ENCODE measurements around the gene TRMT112. TPM values are rescaled to one million over a fixed set of nuclear protein-coding genes. Genes with fewer than 3 reads are reported as not detected.
A peak's percentile ranks its signal among the peaks of the same experiment; 100 is the strongest.

The TRMT112 gene
- polyA plus RNA-seq (2011; rRNA removed) (154 and 189 TPM in 2 replicates), polyA minus RNA-seq (2011; rRNA and poly(A)+ RNA removed) (37.3 and 47.2 TPM in 2 replicates)

GRCh38 chr11:64317325-64317960, at the start of gene TRMT112:
TSS of gene TRMT112 (minus strand) at chr11:64317559. CDS start at chr11:64317526, 33 bp downstream.
- TF ChIP-seq CTCF (IDR thresholded peaks at IDR 0.05; ENCODE audit: insufficient read depth, low read depth, low read length), result no peak
- DNase-seq (ENCODE audit: low read depth), result peak; percentile 86
- POLR2A ChIA-PET, result interaction anchor here (0.6 to 1.1 kb wide), 5 partner anchors 12 to 1666 kb away, joined by 3 to 6 read pairs (median 3); partner anchors contain the start of genes ESRRA, FKBP2, NUDT22 and TRPT1

GRCh38 chr11:64366751-64367150, 49.4 kb upstream of the TRMT112 start:
- TF ChIP-seq CTCF (IDR thresholded peaks at IDR 0.05; ENCODE audit: insufficient read depth, low read depth, low read length), result no peak
- no peak for DNase-seq (ENCODE audit: low read depth)
- CTCF ChIA-PET, result no interaction called here
- Histone ChIP-seq H3K36me3 (ENCODE audit: control insufficient read depth, insufficient read depth, low read length) (peaks cover 30% of the 10 kb centered on the region), H3K4me3 (ENCODE audit: low read depth, low read length) (no peak overlapping the region), H3K27me3 (ENCODE audit: control insufficient read depth, insufficient read depth, low read length) (no peaks in the 10 kb centered on the region)
- POLR2A ChIA-PET, result no interaction called here

More at GRCh38 chr11:64317325-64317960, at the start of gene TRMT112:
- Histone ChIP-seq H3K4me3 (ENCODE audit: low read depth, low read length) (peak within 1 kb of the TSS; percentile 98), H3K36me3 (ENCODE audit: control insufficient read depth, insufficient read depth, low read length) (peaks cover 17% of the 10 kb centered on the region), H3K27me3 (ENCODE audit: control insufficient read depth, insufficient read depth, low read length) (no peaks in the 10 kb centered on the region)
- CTCF ChIA-PET, result interaction anchor here (1.2 to 6.3 kb wide), 10 partner anchors 11 to 113 kb away, joined by 3 to 41 read pairs (median 6); partner anchors contain the start of genes ESRRA, NUDT22 and TRPT1

GRCh38 chr11:64364911-64365310, 47.6 kb upstream of the TRMT112 start:
- ChIA-PET POLR2A (no interaction called here), CTCF (interaction anchor here (1.2 kb wide), 1 partner anchor 13 kb away, joined by 3 read pairs; no protein-coding TSS in a partner anchor)
- no peaks in the 10 kb centered on the region for H3K27me3 ChIP-seq (ENCODE audit: control insufficient read depth, insufficient read depth, low read length)
- no peak for TF ChIP-seq CTCF (IDR thresholded peaks at IDR 0.05; ENCODE audit: insufficient read depth, low read depth, low read length)
- DNase-seq (ENCODE audit: low read depth), result no peak
- H3K4me3 ChIP-seq (ENCODE audit: low read depth, low read length), result no peak overlapping the region
- peaks cover 33% of the 10 kb centered on the region for H3K36me3 ChIP-seq (ENCODE audit: control insufficient read depth, insufficient read depth, low read length)

- POLR2A ChIA-PET, result no interaction called here
Observed at GRCh38 chr11:64364435-64364834, 47.1 kb upstream of the TRMT112 start.

More at GRCh38 chr11:64364435-64364834, 47.1 kb upstream of the TRMT112 start:
- Histone ChIP-seq H3K4me3 (ENCODE audit: low read depth, low read length) (no peak overlapping the region), H3K36me3 (ENCODE audit: control insufficient read depth, insufficient read depth, low read length) (peaks cover 30% of the 10 kb centered on the region), H3K27me3 (ENCODE audit: control insufficient read depth, insufficient read depth, low read length) (no peaks in the 10 kb centered on the region)
- TF ChIP-seq CTCF (IDR thresholded peaks at IDR 0.05; ENCODE audit: insufficient read depth, low read depth, low read length), result no peak
- CTCF ChIA-PET, result interaction anchor here (1.2 kb wide), 1 partner anchor 13 kb away, joined by 3 read pairs; no protein-coding TSS in a partner anchor
- DNase-seq (ENCODE audit: low read depth), result no peak
